NCI-H2171 (cell line): ENCODE results near the gene RRBP1.

Source experiments
- DNase-seq: peaks from one replicate; lab custom pipeline; 2025; lab: John Stamatoyannopoulos, UW

The RRBP1 gene

GRCh38 chr20:17609811-17610377 lies 72.1 kb downstream of the RRBP1 start:
- no peak for DNase-seq

- no peak for DNase-seq
Measured at GRCh38 chr20:17608701-17609497, 73.1 kb downstream of the RRBP1 start.

DNA sequence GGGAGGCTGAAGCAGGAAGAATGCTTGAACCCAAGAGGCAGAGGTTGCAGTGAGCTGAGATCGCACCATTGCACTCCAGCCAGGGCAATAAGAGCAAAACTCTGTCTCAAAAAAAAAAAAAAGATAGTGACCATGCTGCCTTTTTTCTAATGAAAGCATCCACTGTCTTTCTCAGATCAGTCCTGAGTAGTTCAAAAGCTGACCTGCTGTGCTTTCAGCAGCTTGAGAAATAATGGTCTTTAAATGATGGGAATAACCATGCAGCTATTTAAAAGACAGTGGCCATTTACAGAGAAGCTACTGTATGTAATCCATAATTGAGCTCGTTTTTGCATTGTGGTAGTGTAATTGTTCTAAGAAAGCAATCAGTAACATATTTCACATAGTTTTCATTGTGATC lies 76.0 kb downstream of the RRBP1 start:
- no peak for DNase-seq

GRCh38 chr20:17605131-17605660 lies 76.8 kb downstream of the RRBP1 start:
- DNase-seq = no peak

DNA sequence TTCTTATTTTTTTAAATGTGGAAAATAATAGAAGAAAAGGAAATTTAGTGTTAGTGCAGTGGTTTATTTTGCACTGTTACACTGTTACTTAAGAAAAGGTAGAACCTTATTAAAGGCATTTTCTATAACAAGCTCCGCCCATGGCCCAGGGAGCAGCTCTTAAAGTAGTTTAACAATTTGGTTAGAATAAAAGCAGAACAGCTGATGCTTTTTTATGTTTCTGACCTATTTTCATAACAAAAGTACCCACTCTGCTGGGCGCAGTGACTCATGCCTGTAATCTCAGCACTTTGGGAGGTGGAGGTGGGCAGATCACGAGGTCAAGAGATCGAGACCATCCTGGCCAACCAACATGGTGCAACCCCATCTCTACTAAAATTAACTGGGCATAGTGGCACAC lies 79.5 kb downstream of the RRBP1 start:
- DNase-seq = no peak

DNA sequence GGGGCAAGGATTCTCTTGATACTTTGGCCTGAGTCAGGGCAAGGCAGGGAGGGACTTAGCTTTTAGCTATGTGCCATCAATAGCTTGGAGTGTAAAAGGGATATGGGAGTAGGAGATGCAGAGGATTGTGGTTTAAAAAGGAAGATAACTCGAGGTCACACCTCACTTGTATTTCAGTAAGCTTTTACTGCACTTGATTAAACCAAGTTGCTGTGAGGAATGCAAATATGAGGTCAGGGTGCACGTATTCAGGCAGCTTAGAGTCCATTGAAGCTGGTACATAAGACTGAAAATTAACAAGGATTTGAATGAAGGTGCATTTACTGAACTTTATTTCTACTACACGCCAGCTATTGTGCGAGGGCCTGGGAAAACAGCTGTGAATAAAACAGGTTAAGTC lies 80.1 kb downstream of the RRBP1 start:
- no peak for DNase-seq

GRCh38 chr20:17598013-17598550 lies 84.0 kb downstream of the RRBP1 start:
- DNase-seq = no peak

DNA sequence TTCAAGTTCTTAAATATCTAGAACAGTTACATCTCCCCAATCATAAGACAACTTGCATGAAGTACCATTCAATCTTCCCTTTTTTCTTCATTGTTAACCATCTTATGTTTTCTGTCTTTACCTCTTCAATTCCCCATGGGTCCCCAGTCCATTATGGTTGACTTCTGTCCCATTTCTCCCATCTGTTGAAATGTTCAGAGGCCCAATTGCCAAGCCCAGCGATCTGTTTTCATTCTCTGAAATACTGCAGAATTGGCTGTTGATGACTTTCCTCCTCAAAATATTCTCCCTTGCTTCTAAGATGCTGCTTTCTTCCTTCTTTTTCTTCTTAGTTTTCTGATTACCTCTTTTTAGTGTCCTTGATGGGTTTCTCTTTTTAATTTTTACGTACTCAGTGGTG lies 86.2 kb downstream of the RRBP1 start:
- DNase-seq = peak; percentile 8

GRCh38 chr20:17594443-17594842 lies 87.6 kb downstream of the RRBP1 start:
- no peak for DNase-seq

DNA sequence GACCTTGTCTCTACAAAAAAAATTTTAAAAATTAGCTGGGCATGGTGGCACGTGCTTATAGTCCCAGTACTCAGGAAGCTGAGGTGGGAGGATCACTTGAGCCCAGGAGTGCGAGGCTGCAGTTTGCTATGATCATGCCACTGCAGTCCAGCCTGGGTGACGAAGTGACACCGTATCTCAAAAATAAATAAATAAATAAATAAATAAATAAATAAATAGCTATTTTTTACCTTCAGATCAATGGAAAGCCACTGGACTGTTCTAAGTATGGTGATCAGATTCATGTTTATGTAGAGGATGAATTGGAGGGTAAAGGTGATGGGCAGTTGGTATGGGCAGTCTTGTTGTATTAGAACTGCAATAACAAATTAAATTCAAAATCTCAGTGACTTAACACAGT lies 88.1 kb downstream of the RRBP1 start:
- no peak for DNase-seq

- DNase-seq = no peak
Measured at GRCh38 chr20:17590245-17590644, 91.8 kb downstream of the RRBP1 start.

- no peak for DNase-seq
Measured at GRCh38 chr20:17589161-17589834, 92.7 kb downstream of the RRBP1 start.

DNA sequence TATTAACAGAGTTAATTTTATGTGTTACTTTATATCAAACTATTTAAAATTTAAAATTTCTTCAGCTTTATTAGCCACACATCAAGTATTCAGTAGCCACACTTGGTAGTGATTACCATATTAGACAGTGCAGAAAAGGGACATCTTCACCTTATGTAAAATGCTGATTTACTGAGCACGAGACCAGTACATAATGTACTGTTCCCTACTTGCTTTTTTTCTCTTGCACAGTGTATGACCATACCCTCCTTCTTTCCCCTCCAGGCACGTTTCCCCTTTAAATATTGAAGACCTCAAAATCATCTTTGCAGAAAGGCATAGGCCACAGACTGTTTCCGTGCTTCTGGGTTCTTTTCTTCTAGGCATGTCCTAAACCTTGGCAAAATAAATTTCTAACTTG lies 94.2 kb downstream of the RRBP1 start:
- DNase-seq = no peak

- DNase-seq = no peak
Measured at GRCh38 chr20:17587148-17587547, 94.9 kb downstream of the RRBP1 start.

- no peak for DNase-seq
Measured at GRCh38 chr20:17586250-17586649, 95.8 kb downstream of the RRBP1 start.

DNA sequence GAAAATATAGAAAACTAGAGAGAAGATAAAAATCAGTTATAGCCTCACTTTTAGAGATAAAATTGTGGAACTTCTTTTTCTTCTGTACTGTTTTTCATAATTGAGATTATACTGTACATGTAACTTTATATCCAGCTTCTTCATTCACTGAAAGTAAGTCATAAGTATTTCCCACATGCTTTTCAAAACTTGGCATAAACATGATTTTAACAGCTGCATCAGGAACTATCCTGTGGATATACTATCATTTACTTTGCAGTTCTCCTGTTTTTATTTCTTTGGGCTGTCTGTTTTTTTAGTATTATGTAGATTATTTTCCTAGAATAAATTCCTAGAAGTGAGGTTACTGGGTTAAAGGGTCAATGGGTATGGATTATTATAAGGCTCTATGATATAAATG lies 97.4 kb downstream of the RRBP1 start:
- DNase-seq = no peak

DNA sequence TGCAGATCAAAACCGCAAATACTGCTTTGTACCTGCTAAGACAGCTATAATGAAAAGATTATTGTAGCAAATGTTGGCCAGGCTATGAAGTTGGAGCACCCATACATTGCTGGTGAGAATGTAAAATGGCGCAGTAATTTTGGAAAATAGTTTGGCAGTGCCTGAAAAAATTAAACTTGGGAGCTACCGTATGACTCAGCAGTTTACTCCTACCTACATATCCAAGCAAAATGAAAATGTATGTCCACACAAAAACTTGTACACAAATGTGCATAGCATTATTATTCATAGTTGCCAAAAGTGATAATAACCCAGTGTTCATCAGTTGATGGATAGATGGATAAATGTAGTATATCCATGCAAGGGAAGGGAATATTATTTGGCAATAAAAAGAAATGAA lies 98.9 kb downstream of the RRBP1 start:
- DNase-seq = no peak

DNA sequence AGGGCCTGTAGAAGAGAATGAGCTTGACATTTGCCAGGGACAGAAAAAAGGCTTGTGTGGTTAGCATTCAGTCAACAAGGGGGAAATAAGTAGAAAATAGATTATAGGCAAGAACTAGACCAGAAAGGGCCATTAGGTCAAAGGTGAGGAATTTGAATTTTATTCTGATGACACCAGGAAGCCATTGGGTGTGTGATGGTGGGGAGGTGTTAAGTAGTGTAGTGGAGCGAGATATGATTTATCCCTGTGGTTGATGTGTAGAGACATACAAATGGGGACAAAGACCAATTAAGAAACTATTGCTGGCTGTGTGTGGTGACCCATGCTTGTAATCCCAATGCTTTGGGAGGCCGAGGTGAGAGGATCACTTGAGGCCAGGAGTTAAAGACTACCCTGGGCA lies 101.1 kb downstream of the RRBP1 start:
- DNase-seq = no peak

DNA sequence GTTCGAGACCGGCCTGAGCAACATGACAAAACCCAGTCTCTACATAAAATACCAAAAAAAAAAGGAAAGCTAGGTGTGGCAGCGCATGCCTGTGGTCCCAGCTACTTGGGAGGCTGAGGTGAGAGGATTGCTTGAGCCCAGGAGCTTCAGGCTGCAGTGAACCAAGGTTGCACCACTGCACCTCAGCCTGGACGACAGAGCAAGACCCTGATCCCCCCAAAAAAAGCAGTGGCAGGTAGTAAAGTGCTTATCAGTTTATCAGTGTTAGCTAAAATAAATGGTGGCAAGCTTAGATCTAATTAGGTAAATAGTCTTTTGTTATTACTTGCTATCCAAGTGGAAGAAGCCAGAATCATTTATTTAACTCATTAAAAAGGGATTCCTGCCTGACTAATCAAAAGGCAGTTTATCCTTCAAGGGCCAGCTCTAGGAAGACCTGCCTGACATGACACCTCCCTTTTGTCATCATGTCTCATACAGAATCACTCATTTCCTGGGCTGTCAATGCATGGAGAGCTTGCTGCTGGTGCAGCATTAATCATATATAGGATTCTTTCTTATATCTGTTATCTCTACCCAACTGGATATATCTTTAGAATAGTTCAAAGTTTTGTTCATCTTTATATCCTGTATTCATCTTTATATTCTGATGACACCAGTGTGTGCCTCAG lies 102.5 kb downstream of the RRBP1 start:
- DNase-seq = no peak

DNA sequence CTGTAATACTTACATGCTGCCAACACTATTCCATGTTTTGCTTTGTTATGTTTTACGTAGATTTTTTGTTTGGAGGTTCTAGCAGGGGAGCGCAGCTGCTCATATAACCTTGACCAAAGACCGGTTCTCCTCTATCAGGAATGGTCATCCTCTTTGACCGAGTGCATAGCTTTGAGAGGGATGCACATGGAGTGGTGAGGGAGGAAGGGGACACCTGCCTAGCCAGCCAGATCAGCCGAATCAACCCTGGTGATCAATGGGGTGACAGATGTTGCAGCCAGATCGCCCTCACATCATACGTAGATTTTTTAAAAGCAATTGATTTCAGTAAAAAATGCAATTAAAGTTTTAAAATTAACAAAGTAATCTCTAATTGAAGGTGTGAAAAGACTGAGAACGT lies 105.8 kb downstream of the RRBP1 start:
- DNase-seq = no peak

DNA sequence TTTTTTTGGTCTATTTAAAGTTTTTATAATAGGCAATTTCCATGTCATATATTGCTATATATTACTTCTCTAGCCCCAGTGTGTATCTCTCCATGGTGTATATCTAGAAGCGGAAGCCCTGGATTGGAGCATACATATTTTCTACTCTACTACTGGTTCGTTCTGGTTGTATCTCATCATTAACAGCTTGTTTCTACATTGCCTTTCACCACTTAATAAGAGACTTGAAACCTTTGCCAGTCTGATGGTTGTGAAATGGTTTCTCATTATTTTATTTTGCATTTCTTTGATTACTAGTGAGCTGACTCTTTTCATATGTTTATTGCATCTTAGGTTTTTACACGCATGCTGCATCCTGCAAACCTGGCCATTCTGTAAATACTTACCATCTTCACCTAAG lies 108.6 kb downstream of the RRBP1 start:
- DNase-seq = no peak

GRCh38 chr20:17572034-17572638 lies 109.9 kb downstream of the RRBP1 start:
- no peak for DNase-seq
